Liver (tissue), 9 donors: ENCODE measurements around the gene GTF2H1. TPM values are rescaled to one million over a fixed set of nuclear protein-coding genes. Genes with fewer than 3 reads are reported as not detected.

ENCODE experiments used
- DNase-seq: peaks from one replicate; pipeline ENCODE4 v3.0.0-alpha.2; 2017; ENCODE audit warnings: low spot score
- H3K27ac ChIP-seq, 2 donors: one replicate each; pipeline ENCODE4 v1.7.0; 2013; ENCODE audit warnings: inconsistent platforms in 2 of 2, low read length in 2 of 2, control low read depth in 1 of 2, low read depth in 1 of 2, mild to moderate bottlenecking in 1 of 2
- H3K27me3 ChIP-seq, 4 donors: one replicate each; pipeline versions ENCODE4 v1.6.1 to v1.7.0; 2013; ENCODE audit warnings: low read length in 3 of 4, inconsistent platforms in 1 of 4, mild to moderate bottlenecking in 1 of 4, moderate library complexity in 1 of 4; ENCODE audit not compliant: control insufficient read depth in 4 of 4, insufficient read depth in 4 of 4
- H3K36me3 ChIP-seq, 4 donors: one replicate each; pipeline versions ENCODE4 v1.6.1 to v1.7.0; 2013; ENCODE audit warnings: low read length in 3 of 4, mild to moderate bottlenecking in 3 of 4, low read depth in 1 of 4, moderate library complexity in 1 of 4; ENCODE audit not compliant: control insufficient read depth in 4 of 4, insufficient read depth in 3 of 4
- H3K4me1 ChIP-seq, 4 donors: one replicate each; pipeline versions ENCODE4 v1.6.1 to v1.7.0; 2013; ENCODE audit warnings: low read length in 3 of 4, mild to moderate bottlenecking in 3 of 4, moderate library complexity in 1 of 4; ENCODE audit not compliant: control insufficient read depth in 4 of 4, insufficient read depth in 4 of 4
- H3K4me3 ChIP-seq, 3 donors: one replicate each; pipeline versions ENCODE4 v1.6.1 to v1.7.0; 2013; ENCODE audit warnings: low read length in 3 of 3, control low read depth in 1 of 3, low read depth in 1 of 3, mild to moderate bottlenecking in 1 of 3
- H3K9ac ChIP-seq, 2 donors: one replicate each; pipeline ENCODE4 v1.7.0; 2013; ENCODE audit warnings: low read length in 2 of 2, mild to moderate bottlenecking in 2 of 2, moderate library complexity in 2 of 2, control low read depth in 1 of 2, low read depth in 1 of 2
- H3K9me3 ChIP-seq, 4 donors: one replicate each; pipeline versions ENCODE4 v1.6.1 to v1.7.0; 2013; ENCODE audit warnings: low read length in 3 of 4; ENCODE audit not compliant: control insufficient read depth in 4 of 4
- ATF3 ChIP-seq: IDR thresholded peaks from 2 replicates; pipeline ENCODE4 v1.6.1; 2016; ENCODE audit warnings: antibody characterized with exemption
- CTCF ChIP-seq: fragments of 150-350 bp; IDR thresholded peaks from 2 replicates; pipeline ENCODE4 v1.5.1; 2017; ENCODE audit warnings: improper control_type of control experiment, low read depth, low read length; ENCODE audit not compliant: missing input control
- EGR1 ChIP-seq, 2 donors: IDR thresholded peaks; 2 replicates each; pipeline ENCODE4 v1.6.1; 2016 to 2018; ENCODE audit warnings: antibody characterized with exemption in 2 of 2, low read depth in 2 of 2
- FOXA1 ChIP-seq: IDR thresholded peaks from 2 replicates; pipeline ENCODE4 v1.6.1; 2016; ENCODE audit warnings: antibody characterized with exemption
- FOXA2 ChIP-seq: IDR thresholded peaks from 2 replicates; pipeline ENCODE4 v1.6.1; 2016; ENCODE audit warnings: antibody characterized with exemption
- GABPA ChIP-seq, 2 donors: IDR thresholded peaks in 1 of 2; conservative IDR thresholded peaks in 1 of 2; 2 replicates each; pipeline ENCODE4 v1.6.1; 2016; ENCODE audit warnings: antibody characterized with exemption in 2 of 2, mild to moderate bottlenecking in 1 of 2, moderate library complexity in 1 of 2
- HNF4A ChIP-seq, 2 donors: conservative IDR thresholded peaks; 2 replicates each; pipeline ENCODE4 v1.6.1; 2016; ENCODE audit warnings: antibody characterized with exemption in 2 of 2, mild to moderate bottlenecking in 2 of 2
- HNF4G ChIP-seq: IDR thresholded peaks from 2 replicates; pipeline ENCODE4 v1.6.1; 2016; ENCODE audit warnings: antibody characterized with exemption
- JUND ChIP-seq, 2 donors: IDR thresholded peaks; 2 replicates each; pipeline ENCODE4 v1.6.1; 2016; ENCODE audit warnings: antibody characterized with exemption in 2 of 2
- MAX ChIP-seq: IDR thresholded peaks from 2 replicates; pipeline ENCODE4 v1.6.1; 2016; ENCODE audit warnings: antibody characterized with exemption
- NR2F2 ChIP-seq: IDR thresholded peaks from 2 replicates; pipeline ENCODE4 v1.6.1; 2016; ENCODE audit warnings: antibody characterized with exemption
- RAD21 ChIP-seq, 2 donors: IDR thresholded peaks; 2 replicates each; pipeline ENCODE4 v1.6.1; 2016; ENCODE audit warnings: antibody characterized with exemption in 2 of 2, mild to moderate bottlenecking in 2 of 2
- REST ChIP-seq: IDR thresholded peaks from 2 replicates; pipeline ENCODE4 v1.6.1; 2016; ENCODE audit warnings: antibody characterized with exemption, mild to moderate bottlenecking
- RXRA ChIP-seq, 2 donors: IDR thresholded peaks; 2 replicates each; pipeline ENCODE4 v1.6.1; 2017 to 2018; ENCODE audit warnings: antibody characterized with exemption in 2 of 2, mild to moderate bottlenecking in 1 of 2
- SP1 ChIP-seq: IDR thresholded peaks from 2 replicates; pipeline ENCODE4 v1.6.1; 2018; ENCODE audit warnings: antibody characterized with exemption, mild to moderate bottlenecking
- TAF1 ChIP-seq: conservative IDR thresholded peaks from 2 replicates; pipeline ENCODE4 v1.6.1; 2016; ENCODE audit warnings: antibody characterized with exemption, mild to moderate bottlenecking
- YY1 ChIP-seq: IDR thresholded peaks from 2 replicates; pipeline ENCODE4 v1.6.1; 2016; ENCODE audit warnings: antibody characterized with exemption, mild to moderate bottlenecking
- ZBTB33 ChIP-seq: IDR thresholded peaks from 2 replicates; pipeline ENCODE4 v1.6.1; 2016; ENCODE audit warnings: antibody characterized with exemption
- WGBS: extraction: QIAGEN DNeasy Blood & Tissue Kit; methylation state at CpG from one replicate; pipeline ENCODE4 v1.1.7; 2013; 5-methylcytosine and 5-hydroxymethylcytosine counted together
- polyA plus RNA-seq, 2 donors: library from polyadenylated mRNA; stranded (reverse) in 1 of 2; unstranded in 1 of 2; fragments of 200-250 nt in 1 of 2; fragments of >200 nt in 1 of 2; fragmentation: Nextera tagmentation in 1 of 2; extraction: Ambion mirVana in 1 of 2; gene quantifications; one replicate each; pipeline versions ENCODE4 v1.2.1 to v1.2.3, GENCODE V29; 2013 to 2015
- total RNA-seq, 2 donors: library from RNA; depleted of rRNA; stranded (reverse); fragments of >200 nt; gene quantifications; one replicate each; pipeline ENCODE4 v1.2.3, GENCODE V29; 2014
- donor health status: healthy.
- donor health status: healthy.
- donor health status: healthy.
- donor health status: healthy.
- donor health status: healthy.

Gene GTF2H1
- total and polyA plus RNA-seq, 4 donors = 11.9 to 37.7 (median 18.7) TPM

- Histone ChIP-seq H3K4me1 (peaks cover 0 to 5% (median 3%) of the 10 kb centered on the region in 4 donors), H3K27me3 (no peaks in the 10 kb centered on the region), H3K9me3 (no peaks in the 10 kb centered on the region), H3K27ac (no peak overlapping the region), H3K36me3 (peaks cover 2 to 33% (median 21%) of the 10 kb centered on the region in 4 donors), H3K4me3 (peak overlapping the region in 1 of 3 donors; percentile 37), H3K9ac (no peak overlapping the region)
- no peak for DNase-seq
- WGBS = 94% methylated on average over 5 of the region's 5 CpGs
- TF ChIP-seq HNF4A (conservative IDR thresholded peaks at IDR 0.05) = peak in 1 of 2 donors; percentile 27
- TF ChIP-seq RXRA (IDR thresholded peaks at IDR 0.05) = no peak
These were observed 12.7 kb upstream of the GTF2H1 start for GRCh38 chr11:18309691-18310090.

- no peak for DNase-seq
- H3K27me3 ChIP-seq = no peaks in the 10 kb centered on the region
- no peaks in the 10 kb centered on the region for H3K9me3 ChIP-seq
- H3K36me3 ChIP-seq = peaks cover 2 to 27% (median 17%) of the 10 kb centered on the region in 4 donors
- peak overlapping the region; percentile 26 to 65 for H3K27ac ChIP-seq
- TF ChIP-seq FOXA1 (no peak), YY1 (peak; percentile 67), JUND (IDR thresholded peaks at IDR 0.05) (peak; percentile 85 to 86), CTCF (no peak), GABPA (IDR thresholded peaks at IDR 0.05 in 1 of 2, conservative IDR thresholded peaks at IDR 0.05 in 1 of 2) (peak in 1 of 2 donors; percentile 64), NR2F2 (no peak), MAX (peak; percentile 32), ATF3 (peak; percentile 88), ZBTB33 (peak; percentile 56), RXRA (IDR thresholded peaks at IDR 0.05) (peak; percentile 50 to 77), EGR1 (IDR thresholded peaks at IDR 0.05; ENCODE audit: low read depth in 2 of 2) (no peak), SP1 (peak; percentile 78), HNF4A (conservative IDR thresholded peaks at IDR 0.05) (peak; percentile 96 to 98), TAF1 (peak; percentile 73), RAD21 (IDR thresholded peaks at IDR 0.05) (no peak), HNF4G (peak; percentile 81), REST (peak; percentile 65), FOXA2 (no peak)
- peak overlapping the region in 1 of 3 donors; percentile 37 for H3K4me3 ChIP-seq
- H3K4me1 ChIP-seq = peaks cover 0 to 3% (median 3%) of the 10 kb centered on the region in 4 donors
- no peak overlapping the region for H3K9ac ChIP-seq
- WGBS = 48% methylated on average over 6 of the region's 6 CpGs
These were observed 11.5 kb upstream of the GTF2H1 start for GRCh38 chr11:18310800-18311340.
